Pancreas (tissue), 10 donors: Measurements from ENCODE around the gene PLEKHA5. TPM values are rescaled to one million over a fixed set of nuclear protein-coding genes. Genes with fewer than 3 reads are reported as not detected.
"Not testable (repeated sequence)": the region's sequence is repeated elsewhere in the genome, so short reads cannot be mapped to it uniquely, and the experiment has no call there.

Experiments
- ATAC-seq, 4 donors: fragments of 200-7000 bp; cut with Tn5 transposase; one replicate each; pipeline versions ENCODE4 v1.8.0 to v1.9.1; 2020; ENCODE audit warnings: mild to moderate bottlenecking in 4 of 4, moderate library complexity in 4 of 4
- DNase-seq, 6 donors: peaks; one replicate each; pipeline ENCODE4 v3.0.0-alpha.2; 2020
- FAIRE-seq: peaks from 2 replicates; lab custom pipeline; 2012; peaks lifted over from hg19 to GRCh38; lab: Jason Lieb, UNC
- H3K27ac ChIP-seq, 4 donors: fragments of 200-600 bp; sonication (generic); 1 replicate in 3 of 4; 2 replicates in 1 of 4; pipeline versions ENCODE4 v1.5.0 to v1.8.0; 2020
- H3K27me3 ChIP-seq, 4 donors: fragments of 200-600 bp; one replicate each; pipeline ENCODE4 v1.8.0; 2021
- H3K36me3 ChIP-seq, 3 donors: fragments of 200-600 bp; sonication (generic) in 1 of 3; one replicate each; pipeline versions ENCODE4 v1.5.0 to v1.8.0; 2020 to 2021
- H3K4me1 ChIP-seq, 3 donors: fragments of 200-600 bp; one replicate each; pipeline ENCODE4 v1.8.0; 2021
- H3K4me3 ChIP-seq, 4 donors: fragments of 200-600 bp; sonication (generic) in 2 of 4; one replicate each; pipeline versions ENCODE4 v1.5.0 to v1.8.0; 2020 to 2021
- H3K9me3 ChIP-seq, 4 donors: fragments of 200-600 bp; one replicate each; pipeline ENCODE4 v1.8.0; 2021
- WGBS, 2 donors: extraction: QIAGEN DNeasy Blood & Tissue Kit; methylation state at CpG; one replicate each; pipeline ENCODE4 v1.1.7; 2013; 5-methylcytosine and 5-hydroxymethylcytosine counted together
- intact Hi-C, 3 donors: fragments of 100-400 bp; cut with DNase I; formaldehyde crosslinking; loops; one replicate each; pipeline versions ENCODE4 v1.11.1 to v1.14.2; 2022
- polyA plus RNA-seq, 2 donors: library from polyadenylated mRNA; stranded (reverse); fragments of 200-250 nt; gene quantifications; one replicate each; pipeline ENCODE4 v1.2.3, GENCODE V29; 2013
- total RNA-seq, 6 donors: library from RNA; stranded (reverse); fragmentation: NEBNext Ultra II Directional in 4 of 6; extraction: Animal tissue kit (Norgen Biotek cat#: 25700) in 4 of 6; gene quantifications; one replicate each; pipeline versions ENCODE4 v1.2.1 to v1.2.4, GENCODE V29; 2021 to 2023
- TF ChIP-seq, protein P1 (sequence below), 4 donors: fragments of 200-600 bp; sonication (generic) in 3 of 4; IDR thresholded peaks; one replicate each; pipeline versions ENCODE4 v1.5.0 to v1.8.0; 2021; ENCODE audit warnings: antibody characterized with exemption in 4 of 4
- donor health status: healthy with polysubstance abuse.
- donor health status: DM: no; HTN: no; CAD: no; lungs with moderate emphysema.
- donor health status: DM: no; HTN: no; CAD: no.
- donor health status: control.
- donor health status: control.
- donor health status: Bipolar disorder and iron deficiency.
- donor health status: DM: yes; HTN: yes; CAD: no.
- donor health status: DM: no; HTN: no; CAD: no.
- donor health status: DM: no; HTN: no; CAD: no.
- donor health status: DM: yes; HTN: yes; CAD: no.

The PLEKHA5 gene
- total and polyA plus RNA-seq, 8 donors = 10.3 to 26.4 (median 17.5) TPM

DNA sequence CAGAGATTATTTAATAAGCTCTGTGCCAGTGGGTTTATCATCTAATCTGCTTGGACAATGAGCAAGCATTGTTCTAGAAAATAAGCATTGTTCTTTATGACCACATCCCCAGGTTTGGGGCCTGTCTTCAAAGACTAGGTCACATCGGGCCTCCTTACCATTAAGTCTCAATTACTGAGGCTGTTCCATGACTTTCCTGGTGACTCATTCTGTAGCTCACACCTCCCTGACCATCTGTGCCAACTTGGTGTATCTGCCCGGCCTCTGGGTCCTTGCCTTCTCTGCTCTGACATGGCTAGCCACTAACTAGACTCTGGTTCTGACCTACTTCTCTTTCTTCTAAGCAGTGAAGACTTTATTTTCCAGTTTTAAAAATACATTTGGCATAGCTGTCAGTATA is 44.4 kb upstream of the PLEKHA5 start:
- TF ChIP-seq, protein P1, sequence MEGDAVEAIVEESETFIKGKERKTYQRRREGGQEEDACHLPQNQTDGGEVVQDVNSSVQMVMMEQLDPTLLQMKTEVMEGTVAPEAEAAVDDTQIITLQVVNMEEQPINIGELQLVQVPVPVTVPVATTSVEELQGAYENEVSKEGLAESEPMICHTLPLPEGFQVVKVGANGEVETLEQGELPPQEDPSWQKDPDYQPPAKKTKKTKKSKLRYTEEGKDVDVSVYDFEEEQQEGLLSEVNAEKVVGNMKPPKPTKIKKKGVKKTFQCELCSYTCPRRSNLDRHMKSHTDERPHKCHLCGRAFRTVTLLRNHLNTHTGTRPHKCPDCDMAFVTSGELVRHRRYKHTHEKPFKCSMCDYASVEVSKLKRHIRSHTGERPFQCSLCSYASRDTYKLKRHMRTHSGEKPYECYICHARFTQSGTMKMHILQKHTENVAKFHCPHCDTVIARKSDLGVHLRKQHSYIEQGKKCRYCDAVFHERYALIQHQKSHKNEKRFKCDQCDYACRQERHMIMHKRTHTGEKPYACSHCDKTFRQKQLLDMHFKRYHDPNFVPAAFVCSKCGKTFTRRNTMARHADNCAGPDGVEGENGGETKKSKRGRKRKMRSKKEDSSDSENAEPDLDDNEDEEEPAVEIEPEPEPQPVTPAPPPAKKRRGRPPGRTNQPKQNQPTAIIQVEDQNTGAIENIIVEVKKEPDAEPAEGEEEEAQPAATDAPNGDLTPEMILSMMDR (IDR thresholded peaks at IDR 0.05) = no peak
- H3K36me3 ChIP-seq = no peaks in the 10 kb centered on the region
- DNase-seq = no peak
- H3K4me3 ChIP-seq = no peak overlapping the region
- intact Hi-C loops = no loop called here
- no peak overlapping the region for H3K27ac ChIP-seq
- H3K9me3 ChIP-seq = no peaks in the 10 kb centered on the region
- H3K27me3 ChIP-seq = no peaks in the 10 kb centered on the region
- no peaks in the 10 kb centered on the region for H3K4me1 ChIP-seq
- no peak for FAIRE-seq
- ATAC-seq = no peak
- WGBS, 2 donors = 89 to 93% methylated on average over 2 of the region's 2 CpGs

DNA sequence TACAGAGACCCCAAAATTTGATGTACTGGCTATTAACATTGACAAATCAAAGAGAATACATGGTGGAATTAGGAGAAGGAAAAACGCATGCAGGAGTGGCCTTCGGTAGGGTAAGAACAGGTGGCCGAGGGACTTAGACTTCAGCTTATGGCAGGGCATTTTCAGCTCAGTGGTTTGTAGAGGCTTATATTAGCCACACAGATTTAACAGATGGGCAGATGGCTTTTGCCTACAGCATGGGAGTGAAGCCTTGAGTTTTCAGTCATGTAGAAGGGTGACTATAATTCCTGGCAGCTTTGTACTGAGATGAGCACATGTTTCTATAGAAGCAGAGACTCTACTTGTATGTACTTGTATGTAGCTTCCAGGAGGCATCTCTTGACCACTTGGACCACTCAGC is 40.9 kb upstream of the PLEKHA5 start:
- Histone ChIP-seq H3K4me1 (no peaks in the 10 kb centered on the region), H3K36me3 (no peaks in the 10 kb centered on the region), H3K27ac (no peak overlapping the region), H3K27me3 (no peaks in the 10 kb centered on the region), H3K4me3 (no peak overlapping the region), H3K9me3 (no peaks in the 10 kb centered on the region)
- no peak for ATAC-seq
- no peak for FAIRE-seq
- 95 to 96% methylated on average over 3 of the region's 3 CpGs for WGBS, 2 donors
- intact Hi-C loops = no loop called here
- no peak for DNase-seq
- TF ChIP-seq, protein P1 (IDR thresholded peaks at IDR 0.05) = no peak

DNA sequence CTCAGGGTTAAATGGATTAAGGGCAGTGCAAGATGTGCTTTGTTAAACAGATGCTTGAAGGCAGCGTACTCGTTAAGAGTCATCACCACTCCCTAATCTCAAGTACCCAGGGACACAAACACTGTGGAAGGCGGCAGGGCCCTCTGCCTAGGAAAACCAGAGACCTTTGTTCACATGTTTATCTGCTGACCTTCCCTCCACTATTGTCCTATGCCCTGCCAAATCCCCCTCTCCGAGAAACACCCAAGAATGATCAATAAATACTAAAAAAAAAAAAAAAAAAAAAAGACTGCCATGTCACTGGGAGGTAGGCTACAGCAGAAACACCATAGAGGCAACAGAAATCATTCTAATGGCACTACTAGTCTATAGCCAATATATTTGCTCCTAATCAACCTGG is 37.1 kb upstream of the PLEKHA5 start:
- FAIRE-seq, H3K27me3 ChIP-seq, intact Hi-C loops, DNase-seq, ATAC-seq, H3K4me3 ChIP-seq, H3K4me1 ChIP-seq, H3K9me3 ChIP-seq, H3K27ac ChIP-seq, H3K36me3 ChIP-seq: not testable (repeated sequence)
- WGBS, 2 donors = 54 to 58% methylated on average over 4 of the region's 4 CpGs

DNA sequence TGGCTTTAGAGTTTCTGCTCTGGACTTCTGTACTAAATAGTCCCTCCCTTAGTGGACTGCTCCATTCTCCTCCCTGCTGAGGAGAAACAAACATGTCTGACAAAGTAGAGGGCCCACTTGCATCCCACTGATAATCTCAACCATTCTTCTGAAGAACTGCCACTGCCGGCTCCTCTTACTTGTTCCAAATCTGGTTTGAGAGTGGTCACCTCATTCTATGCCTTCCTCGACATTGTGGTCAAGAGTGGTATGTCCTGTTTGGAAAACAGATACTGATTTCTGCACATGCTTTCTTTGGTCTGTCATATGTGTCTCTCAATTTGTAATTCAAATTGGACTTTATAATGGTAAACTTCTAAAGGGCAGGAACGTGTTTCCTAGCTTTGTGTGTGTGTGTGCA is 36.3 kb upstream of the PLEKHA5 start:
- no peak for DNase-seq
- Histone ChIP-seq H3K36me3 (no peaks in the 10 kb centered on the region), H3K9me3 (no peaks in the 10 kb centered on the region), H3K27ac (no peak overlapping the region), H3K4me3 (no peak overlapping the region), H3K4me1 (peaks cover 0 to 10% (median 4%) of the 10 kb centered on the region in 3 donors), H3K27me3 (no peaks in the 10 kb centered on the region)
- WGBS, 2 donors = 87 to 89% methylated on average over 3 of the region's 3 CpGs
- ATAC-seq = no peak
- intact Hi-C loops = no loop called here
- TF ChIP-seq, protein P1 (IDR thresholded peaks at IDR 0.05) = no peak
- no peak for FAIRE-seq

DNA sequence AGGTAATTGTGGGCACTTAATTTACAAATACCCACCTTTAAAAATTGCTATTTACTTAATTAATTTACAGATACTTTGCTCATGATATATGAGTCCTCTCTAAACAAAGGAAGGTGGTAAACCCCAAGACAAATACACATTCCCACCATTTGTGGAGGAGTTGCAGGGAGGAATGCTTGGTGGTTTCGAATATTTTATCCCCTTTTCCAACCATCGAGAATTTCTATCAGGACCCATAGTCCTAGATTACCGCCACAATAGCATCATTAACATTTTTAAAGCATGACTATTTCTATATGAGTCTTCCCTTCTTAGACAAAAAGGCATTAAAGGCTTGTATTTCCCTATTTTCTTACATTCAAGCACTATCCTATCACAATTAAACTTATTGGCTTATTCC is 34.2 kb upstream of the PLEKHA5 start:
- intact Hi-C loops = no loop called here
- no peaks in the 10 kb centered on the region for H3K36me3 ChIP-seq
- no peaks in the 10 kb centered on the region for H3K9me3 ChIP-seq
- TF ChIP-seq, protein P1 (IDR thresholded peaks at IDR 0.05) = no peak
- FAIRE-seq = no peak
- ATAC-seq = no peak
- WGBS, 2 donors = 93 to 95% methylated on average over 3 of the region's 3 CpGs
- DNase-seq = no peak
- H3K27me3 ChIP-seq = no peaks in the 10 kb centered on the region
- no peak overlapping the region for H3K27ac ChIP-seq
- peaks cover 0 to 10% (median 4%) of the 10 kb centered on the region in 3 donors for H3K4me1 ChIP-seq
- no peak overlapping the region for H3K4me3 ChIP-seq
